ENCODE results near the gene MXD4. TPM values are rescaled to one million over a fixed set of nuclear protein-coding genes. Genes with fewer than 3 reads are reported as not detected.

The MXD4 gene
- polyA plus RNA-seq, 1 donor (not counting 4 experiments of a cell fraction or from before 2014, with no cell fraction given), result 26.0 TPM

GRCh38 chr4:2248044-2248780, 13.7 kb downstream of the MXD4 start:
- no peak for FAIRE-seq
- Histone ChIP-seq H3K9me1 (ENCODE audit: control insufficient read depth, extremely low read depth, insufficient read depth, low read length) (no peaks in the 10 kb centered on the region), H2AFZ (ENCODE audit: control insufficient read depth, low read length) (no peak overlapping the region), H3K4me2 (ENCODE audit: control insufficient read depth, extremely low read depth, insufficient read depth, low read depth, low read length) (no peak overlapping the region), H3K27me3 (ENCODE audit: control insufficient read depth, extremely low read depth, insufficient read depth, low read length) (no peaks in the 10 kb centered on the region), H3K36me3 (ENCODE audit: control insufficient read depth in 2 of 2, extremely low read depth in 1 of 2, insufficient read depth in 2 of 2, low read length in 2 of 2) (peaks cover 0 to 21% of the 10 kb centered on the region in 2 experiments), H4K20me1 (ENCODE audit: control insufficient read depth, extremely low read depth, insufficient read depth, low read length) (no peaks in the 10 kb centered on the region), H3K4me1 (ENCODE audit: control insufficient read depth, extremely low read depth, insufficient read depth, low read length) (no peaks in the 10 kb centered on the region), H3K9me3 (ENCODE audit: control insufficient read depth, low read depth, low read length) (no peaks in the 10 kb centered on the region), H3K9ac (ENCODE audit: control insufficient read depth, extremely low read depth, insufficient read depth, low read length) (no peak overlapping the region), H3K79me2 (ENCODE audit: control insufficient read depth, insufficient read depth, low read length) (no peaks in the 10 kb centered on the region), H3K27ac (ENCODE audit: control insufficient read depth, insufficient read depth, low read length) (no peak overlapping the region), H3K4me3 (ENCODE audit: control insufficient read depth in 2 of 3, extremely low read depth in 1 of 3, insufficient read depth in 2 of 3, low read depth in 1 of 3, low read length in 3 of 3) (no peak overlapping the region)
- dilution Hi-C loops (cut with MboI; ENCODE audit: extremely low pct_ligation_motif_present, low sequenced_read_pairs), result no loop called here
- no peak for TF ChIP-seq CTCF (optimal IDR thresholded peaks at IDR 0.05 in 1 of 3, IDR thresholded peaks at IDR 0.05 in 1 of 3, conservative IDR thresholded peaks at IDR 0.05 in 1 of 3; ENCODE audit: extremely low read depth in 1 of 3, insufficient read depth in 2 of 3, low read length in 3 of 3)
- TF ChIP-seq EZH2 (IDR thresholded peaks at IDR 0.05; ENCODE audit: low read length), result no peak
- DNase-seq (ENCODE audit: low read depth, low spot score), result no peak

- FAIRE-seq (no peak), DNase-seq (ENCODE audit: low read depth, low spot score) (no peak)
- H2AFZ ChIP-seq (ENCODE audit: control insufficient read depth, low read length), result no peak overlapping the region
- H3K9me1 ChIP-seq (ENCODE audit: control insufficient read depth, extremely low read depth, insufficient read depth, low read length), result no peaks in the 10 kb centered on the region
- no peak overlapping the region for H3K4me2 ChIP-seq (ENCODE audit: control insufficient read depth, extremely low read depth, insufficient read depth, low read depth, low read length)
- no peaks in the 10 kb centered on the region for H3K4me1 ChIP-seq (ENCODE audit: control insufficient read depth, extremely low read depth, insufficient read depth, low read length)
- H3K27me3 ChIP-seq (ENCODE audit: control insufficient read depth, extremely low read depth, insufficient read depth, low read length), result no peaks in the 10 kb centered on the region
- no peak overlapping the region for H3K4me3 ChIP-seq (ENCODE audit: control insufficient read depth in 2 of 3, extremely low read depth in 1 of 3, insufficient read depth in 2 of 3, low read depth in 1 of 3, low read length in 3 of 3)
- no peak overlapping the region for H3K9ac ChIP-seq (ENCODE audit: control insufficient read depth, extremely low read depth, insufficient read depth, low read length)
- TF ChIP-seq EZH2 (IDR thresholded peaks at IDR 0.05; ENCODE audit: low read length) (no peak), CTCF (optimal IDR thresholded peaks at IDR 0.05 in 1 of 3, IDR thresholded peaks at IDR 0.05 in 1 of 3, conservative IDR thresholded peaks at IDR 0.05 in 1 of 3; ENCODE audit: extremely low read depth in 1 of 3, insufficient read depth in 2 of 3, low read length in 3 of 3) (no peak)
- no peak overlapping the region for H3K27ac ChIP-seq (ENCODE audit: control insufficient read depth, insufficient read depth, low read length)
- no peaks in the 10 kb centered on the region for H3K79me2 ChIP-seq (ENCODE audit: control insufficient read depth, insufficient read depth, low read length)
- peaks cover 0 to 17% of the 10 kb centered on the region in 2 experiments for H3K36me3 ChIP-seq (ENCODE audit: control insufficient read depth in 2 of 2, extremely low read depth in 1 of 2, insufficient read depth in 2 of 2, low read length in 2 of 2)
- dilution Hi-C loops (cut with MboI; ENCODE audit: extremely low pct_ligation_motif_present, low sequenced_read_pairs), result no loop called here
- H3K9me3 ChIP-seq (ENCODE audit: control insufficient read depth, low read depth, low read length), result no peaks in the 10 kb centered on the region
- no peaks in the 10 kb centered on the region for H4K20me1 ChIP-seq (ENCODE audit: control insufficient read depth, extremely low read depth, insufficient read depth, low read length)
Observed at GRCh38 chr4:2247128-2248043, 14.5 kb downstream of the MXD4 start.

Measured in keratinocyte (primary cell).